HCT116 (cell line): ENCODE data around the gene GMEB1. TPM values are rescaled to one million over a fixed set of nuclear protein-coding genes. Genes with fewer than 3 reads are reported as not detected.

Experiments
- ATAC-seq: fragments of 200-7000 bp; cut with Tn5 transposase; 2 replicates; pipeline ENCODE4 v1.9.1; 2020; ENCODE audit warnings: mild to moderate bottlenecking, moderate library complexity
- BruUV-seq: library from RNA; stranded (reverse); fragments of 400-500 nt; replicated peaks from 2 replicates; lab custom pipeline; 2021; lab: Mats Ljungman, UMichigan
- CTCF ChIA-PET: fragments of 300-600 bp; sonication (Branson Sonifier 250); formaldehyde crosslinking; loops from one replicate; lab custom pipeline; 2021; ENCODE audit warnings: antibody characterized with exemption; lab: Charles Lee
- POLR2A ChIA-PET: fragments of 300-600, 350-600 bp; sonication (Branson Sonifier 250); formaldehyde crosslinking; loops from one replicate; lab custom pipeline; 2021; ENCODE audit warnings: antibody characterized with exemption; lab: Charles Lee
- RAD21 ChIA-PET, 2 experiments: fragments of 300-600 bp; sonication (Branson Sonifier 250); formaldehyde crosslinking; loops; one replicate each; lab custom pipeline; 2023; ENCODE audit warnings: low total read pairs in 2 of 2; ENCODE audit not compliant: uncharacterized antibody in 2 of 2, unreplicated experiment in 2 of 2, low non-redundant PET in 1 of 2; lab: Charles Lee
- DNase-seq: peaks from one replicate; pipeline ENCODE4 v3.0.0-alpha.2; 2010; ENCODE audit warnings: low read depth, low spot score
- H2AFZ ChIP-seq: fragments of 200-600 bp; shearing (Covaris generic), sonication (generic); 2 replicates; pipeline ENCODE4 v1.6.1; 2017; ENCODE audit warnings: low read depth, mixed run types, mixed read lengths, antibody characterized with exemption, low read length; ENCODE audit not compliant: poor library complexity, severe bottlenecking
- H3K27ac ChIP-seq: 2 replicates; pipeline ENCODE4 v1.5.1; 2012; ENCODE audit warnings: low read depth, low read length
- H3K27me3 ChIP-seq: fragments of 200-600 bp; sonication (generic); 2 replicates; pipeline ENCODE4 v1.6.1; 2016; ENCODE audit warnings: mixed run types, low read length, mixed read lengths; ENCODE audit not compliant: insufficient read depth
- H3K36me3 ChIP-seq, 2 experiments: fragments of 200-500 bp in 1 of 2; fragments of 200-600 bp in 1 of 2; sonication (Bioruptor generic) in 1 of 2; sonication (generic) in 1 of 2; 2 replicates each; pipeline versions ENCODE4 v1.5.1 to v1.6.1; 2014 to 2016; ENCODE audit warnings: low read length in 2 of 2, inconsistent platforms in 1 of 2, mixed read lengths in 1 of 2, mixed run types in 1 of 2; ENCODE audit not compliant: insufficient read depth in 2 of 2, control insufficient read depth in 1 of 2
- H3K4me1 ChIP-seq, 2 experiments: fragments of 200-600 bp in 1 of 2; sonication (generic) in 1 of 2; 2 replicates each; pipeline versions ENCODE4 v1.5.1 to v1.6.1; 2012 to 2017; ENCODE audit warnings: low read length in 2 of 2, inconsistent platforms in 1 of 2, mild to moderate bottlenecking in 1 of 2, mixed read lengths in 1 of 2, mixed run types in 1 of 2, moderate library complexity in 1 of 2; ENCODE audit not compliant: insufficient read depth in 2 of 2, control insufficient read depth in 1 of 2
- H3K4me2 ChIP-seq: fragments of 200-600 bp; sonication (generic); 2 replicates; pipeline ENCODE4 v1.6.1; 2017; ENCODE audit warnings: mixed run types, low read length, mixed read lengths
- H3K4me3 ChIP-seq, 2 experiments: fragments of 200-600 bp in 1 of 2; sonication (generic) in 1 of 2; replicated peaks in 1 of 2; 2 replicates each; pipeline ENCODE4 v1.5.1; 2011 to 2016; ENCODE audit warnings: low read length in 2 of 2, control low read depth in 1 of 2, low read depth in 1 of 2, mild to moderate bottlenecking in 1 of 2, mixed read lengths in 1 of 2, mixed run types in 1 of 2
- H3K79me2 ChIP-seq: fragments of 200-600 bp; sonication (generic); 2 replicates; pipeline ENCODE4 v1.6.1; 2017; ENCODE audit warnings: mild to moderate bottlenecking, mixed run types, low read length, moderate library complexity, mixed read lengths; ENCODE audit not compliant: insufficient read depth
- H3K9ac ChIP-seq: fragments of 200-600 bp; sonication (generic); 2 replicates; pipeline ENCODE4 v1.6.1; 2016; ENCODE audit warnings: low read length, mixed read lengths
- H3K9me2 ChIP-seq: fragments of 200-600 bp; sonication (generic), shearing (Covaris generic); 2 replicates; pipeline ENCODE4 v1.6.1; 2017; ENCODE audit warnings: mixed run types, mild to moderate bottlenecking, moderate library complexity; ENCODE audit not compliant: insufficient read depth
- H3K9me3 ChIP-seq, 2 experiments: fragments of 200-500 bp in 1 of 2; fragments of 200-600 bp in 1 of 2; sonication (Bioruptor generic) in 1 of 2; sonication (generic) in 1 of 2; 2 replicates each; pipeline ENCODE4 v1.6.1; 2014 to 2017; ENCODE audit warnings: low read length in 2 of 2, mixed read lengths in 2 of 2, inconsistent platforms in 1 of 2, low read depth in 1 of 2, mild to moderate bottlenecking in 1 of 2, mixed run types in 1 of 2, moderate library complexity in 1 of 2; ENCODE audit not compliant: control insufficient read depth in 1 of 2, insufficient read depth in 1 of 2
- H4K20me1 ChIP-seq: fragments of 200-600 bp; sonication (generic), shearing (Covaris generic); 2 replicates; pipeline ENCODE4 v1.6.1; 2017; ENCODE audit warnings: mixed run types, mild to moderate bottlenecking, moderate library complexity; ENCODE audit not compliant: insufficient read depth
- CBX3 ChIP-seq: IDR thresholded peaks from 2 replicates; pipeline ENCODE4 v1.6.1; 2012; ENCODE audit warnings: low read depth
- EGR1 ChIP-seq: IDR thresholded peaks from 2 replicates; pipeline ENCODE4 v1.6.1; 2012; ENCODE audit warnings: low read depth
- FOSL1 ChIP-seq: IDR thresholded peaks from 2 replicates; pipeline ENCODE4 v1.6.1; 2012; ENCODE audit warnings: low read depth
- JUND ChIP-seq: IDR thresholded peaks from 2 replicates; pipeline ENCODE4 v1.6.1; 2012
- POLR2A ChIP-seq: IDR thresholded peaks from 2 replicates; pipeline ENCODE4 v1.7.0; 2011; ENCODE audit warnings: borderline replicate concordance; ENCODE audit not compliant: insufficient read depth, insufficient read length; ENCODE audit errors: extremely low read depth
- POLR2AphosphoS5 ChIP-seq: IDR thresholded peaks from 2 replicates; pipeline ENCODE4 v1.6.1; 2011; ENCODE audit warnings: mild to moderate bottlenecking, low read depth, low read length, moderate library complexity
- RAD21 ChIP-seq: IDR thresholded peaks from 2 replicates; pipeline ENCODE4 v1.6.1; 2012; ENCODE audit warnings: low read depth, mild to moderate bottlenecking
- SIN3A ChIP-seq: IDR thresholded peaks from 2 replicates; pipeline ENCODE4 v1.6.1; 2012; ENCODE audit warnings: low read depth
- SP1 ChIP-seq: IDR thresholded peaks from 2 replicates; pipeline ENCODE4 v1.6.1; 2012; ENCODE audit warnings: low read depth
- SRF ChIP-seq: IDR thresholded peaks from 2 replicates; pipeline ENCODE4 v1.6.1; 2012; ENCODE audit warnings: low read depth
- ZNF274 ChIP-seq: fragments of 200-500 bp; sonication (Bioruptor generic); IDR thresholded peaks from 2 replicates; pipeline ENCODE4 v1.6.1; 2014; ENCODE audit warnings: mild to moderate bottlenecking, low read depth, low read length, inconsistent platforms
- intact Hi-C: fragments of 100-400 bp; cut with micrococcal nuclease; formaldehyde crosslinking; loops from 2 replicates; pipeline ENCODE4 v1.10.0; 2022
- total RNA-seq: library from RNA; stranded (reverse); gene quantifications from one replicate; pipeline ENCODE4 v1.2.1, GENCODE V29; 2021; ENCODE audit not compliant: unreplicated experiment
- TF ChIP-seq, protein P1 (sequence below): IDR thresholded peaks from 2 replicates; pipeline ENCODE4 v1.6.1; 2011; ENCODE audit warnings: mild to moderate bottlenecking, low read length, moderate library complexity; ENCODE audit not compliant: insufficient replicate concordance; ENCODE audit errors: extremely low read depth
- TF ChIP-seq, protein P2 (sequence below): IDR thresholded peaks from 2 replicates; pipeline ENCODE4 v1.6.1; 2012; ENCODE audit warnings: low read depth
- TF ChIP-seq, protein P3 (sequence below), 3 experiments: fragments of 200-600 bp in 1 of 3; sonication (generic) in 1 of 3; IDR thresholded peaks in 2 of 3; conservative IDR thresholded peaks in 1 of 3; 2 replicates each; pipeline ENCODE4 v1.5.1; 2012 to 2017; ENCODE audit warnings: low read depth in 2 of 3, low read length in 2 of 3, antibody characterized with exemption in 1 of 3, borderline replicate concordance in 1 of 3, control low read depth in 1 of 3, mild to moderate bottlenecking in 1 of 3, mixed read lengths in 1 of 3, mixed run types in 1 of 3, moderate library complexity in 1 of 3; ENCODE audit not compliant: insufficient read depth in 1 of 3

Gene GMEB1
- total RNA-seq, 1 experiment from 2014 or later, result 19.8 TPM

DNA sequence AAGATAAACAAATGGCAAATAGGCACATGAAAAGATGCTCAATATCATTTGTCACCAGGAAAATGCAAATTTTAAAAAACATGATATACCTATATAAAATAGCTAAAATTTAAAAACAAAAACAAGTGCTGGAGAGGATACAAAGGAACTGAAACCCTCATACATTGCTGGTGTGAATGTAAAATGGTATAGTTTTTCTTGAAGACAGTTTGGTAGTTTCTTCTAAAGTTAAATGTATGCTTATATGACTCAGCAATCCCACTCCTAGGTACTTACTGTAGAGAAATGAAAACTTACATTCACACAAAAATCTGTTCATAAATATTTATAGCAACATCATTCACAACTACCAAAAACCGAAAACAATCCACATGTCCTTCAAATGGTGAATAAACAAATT lies 36.9 kb upstream of the GMEB1 start:
- intact Hi-C loops, result no loop called here
- no peak for ATAC-seq
- POLR2A ChIA-PET, result interaction anchor here (1.0 kb wide), 1 partner anchor 17 kb away, joined by 4 read pairs; the partner anchor contains the start of gene RNU11
- Histone ChIP-seq H3K4me3 (no peak overlapping the region), H3K27ac (no peak overlapping the region), H2AFZ (no peak overlapping the region), H3K4me2 (no peak overlapping the region), H3K4me1 (peaks cover 4 to 5% of the 10 kb centered on the region in 2 experiments; a peak in 1 of 4 replicates), H3K36me3 (no peaks in the 10 kb centered on the region), H3K9me3 (no peaks in the 10 kb centered on the region), H3K9ac (no peak overlapping the region), H4K20me1 (no peaks in the 10 kb centered on the region), H3K27me3 (no peaks in the 10 kb centered on the region), H3K79me2 (peaks cover 22% of the 10 kb centered on the region), H3K9me2 (no peaks in the 10 kb centered on the region)
- CTCF ChIA-PET, result interaction anchor here (1.0 kb wide), 1 partner anchor 9 kb away, joined by 4 read pairs; no protein-coding TSS in a partner anchor
- no peak for DNase-seq
- no TSS peak for BruUV-seq
- RAD21 ChIA-PET, result no interaction called here
- TF ChIP-seq POLR2A, result no peak

DNA sequence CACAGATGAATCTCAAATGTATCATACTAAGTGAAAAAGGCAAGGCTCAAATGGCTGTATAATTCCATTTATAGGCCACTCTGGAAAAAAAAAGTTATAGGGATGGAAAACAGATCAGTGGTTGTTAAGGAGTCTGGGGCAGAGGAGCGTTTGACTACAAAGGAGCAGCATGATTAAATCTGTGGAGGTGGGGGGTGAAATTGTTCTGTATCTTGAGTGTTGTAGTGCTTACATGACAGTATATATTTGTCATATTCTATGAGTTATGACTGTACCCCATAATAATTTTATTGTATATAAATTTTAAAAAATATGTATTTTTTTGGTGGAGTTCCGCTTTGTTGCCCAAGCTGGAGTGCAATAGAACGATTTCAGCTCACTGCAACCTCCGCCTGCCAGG lies 36.0 kb upstream of the GMEB1 start:
- Histone ChIP-seq H3K27ac (no peak overlapping the region), H3K4me1 (peaks cover 3 to 5% of the 10 kb centered on the region in 2 experiments; a peak in 1 of 4 replicates), H3K4me2 (no peak overlapping the region), H3K36me3 (no peaks in the 10 kb centered on the region), H3K79me2 (peaks cover 25% of the 10 kb centered on the region), H3K9me2 (no peaks in the 10 kb centered on the region), H3K4me3 (no peak overlapping the region), H2AFZ (no peak overlapping the region), H3K27me3 (no peaks in the 10 kb centered on the region), H4K20me1 (no peaks in the 10 kb centered on the region), H3K9me3 (no peaks in the 10 kb centered on the region), H3K9ac (no peak overlapping the region)
- no peak for ATAC-seq
- ChIA-PET CTCF (no interaction called here), POLR2A (no interaction called here), RAD21 (no interaction called here)
- intact Hi-C loops, result no loop called here
- no peak for DNase-seq
- BruUV-seq, result no TSS peak
- TF ChIP-seq EGR1 (no peak), ZNF274 (no peak), POLR2AphosphoS5 (no peak), RAD21 (no peak), FOSL1 (no peak), SP1 (no peak), SRF (no peak), SIN3A (no peak), CBX3 (no peak), JUND (no peak), POLR2A (no peak)
- TF ChIP-seq, protein P1, sequence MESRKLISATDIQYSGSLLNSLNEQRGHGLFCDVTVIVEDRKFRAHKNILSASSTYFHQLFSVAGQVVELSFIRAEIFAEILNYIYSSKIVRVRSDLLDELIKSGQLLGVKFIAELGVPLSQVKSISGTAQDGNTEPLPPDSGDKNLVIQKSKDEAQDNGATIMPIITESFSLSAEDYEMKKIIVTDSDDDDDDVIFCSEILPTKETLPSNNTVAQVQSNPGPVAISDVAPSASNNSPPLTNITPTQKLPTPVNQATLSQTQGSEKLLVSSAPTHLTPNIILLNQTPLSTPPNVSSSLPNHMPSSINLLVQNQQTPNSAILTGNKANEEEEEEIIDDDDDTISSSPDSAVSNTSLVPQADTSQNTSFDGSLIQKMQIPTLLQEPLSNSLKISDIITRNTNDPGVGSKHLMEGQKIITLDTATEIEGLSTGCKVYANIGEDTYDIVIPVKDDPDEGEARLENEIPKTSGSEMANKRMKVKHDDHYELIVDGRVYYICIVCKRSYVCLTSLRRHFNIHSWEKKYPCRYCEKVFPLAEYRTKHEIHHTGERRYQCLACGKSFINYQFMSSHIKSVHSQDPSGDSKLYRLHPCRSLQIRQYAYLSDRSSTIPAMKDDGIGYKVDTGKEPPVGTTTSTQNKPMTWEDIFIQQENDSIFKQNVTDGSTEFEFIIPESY, result no peak
- TF ChIP-seq, protein P2, sequence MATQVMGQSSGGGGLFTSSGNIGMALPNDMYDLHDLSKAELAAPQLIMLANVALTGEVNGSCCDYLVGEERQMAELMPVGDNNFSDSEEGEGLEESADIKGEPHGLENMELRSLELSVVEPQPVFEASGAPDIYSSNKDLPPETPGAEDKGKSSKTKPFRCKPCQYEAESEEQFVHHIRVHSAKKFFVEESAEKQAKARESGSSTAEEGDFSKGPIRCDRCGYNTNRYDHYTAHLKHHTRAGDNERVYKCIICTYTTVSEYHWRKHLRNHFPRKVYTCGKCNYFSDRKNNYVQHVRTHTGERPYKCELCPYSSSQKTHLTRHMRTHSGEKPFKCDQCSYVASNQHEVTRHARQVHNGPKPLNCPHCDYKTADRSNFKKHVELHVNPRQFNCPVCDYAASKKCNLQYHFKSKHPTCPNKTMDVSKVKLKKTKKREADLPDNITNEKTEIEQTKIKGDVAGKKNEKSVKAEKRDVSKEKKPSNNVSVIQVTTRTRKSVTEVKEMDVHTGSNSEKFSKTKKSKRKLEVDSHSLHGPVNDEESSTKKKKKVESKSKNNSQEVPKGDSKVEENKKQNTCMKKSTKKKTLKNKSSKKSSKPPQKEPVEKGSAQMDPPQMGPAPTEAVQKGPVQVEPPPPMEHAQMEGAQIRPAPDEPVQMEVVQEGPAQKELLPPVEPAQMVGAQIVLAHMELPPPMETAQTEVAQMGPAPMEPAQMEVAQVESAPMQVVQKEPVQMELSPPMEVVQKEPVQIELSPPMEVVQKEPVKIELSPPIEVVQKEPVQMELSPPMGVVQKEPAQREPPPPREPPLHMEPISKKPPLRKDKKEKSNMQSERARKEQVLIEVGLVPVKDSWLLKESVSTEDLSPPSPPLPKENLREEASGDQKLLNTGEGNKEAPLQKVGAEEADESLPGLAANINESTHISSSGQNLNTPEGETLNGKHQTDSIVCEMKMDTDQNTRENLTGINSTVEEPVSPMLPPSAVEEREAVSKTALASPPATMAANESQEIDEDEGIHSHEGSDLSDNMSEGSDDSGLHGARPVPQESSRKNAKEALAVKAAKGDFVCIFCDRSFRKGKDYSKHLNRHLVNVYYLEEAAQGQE, result no peak
- TF ChIP-seq, protein P3, sequence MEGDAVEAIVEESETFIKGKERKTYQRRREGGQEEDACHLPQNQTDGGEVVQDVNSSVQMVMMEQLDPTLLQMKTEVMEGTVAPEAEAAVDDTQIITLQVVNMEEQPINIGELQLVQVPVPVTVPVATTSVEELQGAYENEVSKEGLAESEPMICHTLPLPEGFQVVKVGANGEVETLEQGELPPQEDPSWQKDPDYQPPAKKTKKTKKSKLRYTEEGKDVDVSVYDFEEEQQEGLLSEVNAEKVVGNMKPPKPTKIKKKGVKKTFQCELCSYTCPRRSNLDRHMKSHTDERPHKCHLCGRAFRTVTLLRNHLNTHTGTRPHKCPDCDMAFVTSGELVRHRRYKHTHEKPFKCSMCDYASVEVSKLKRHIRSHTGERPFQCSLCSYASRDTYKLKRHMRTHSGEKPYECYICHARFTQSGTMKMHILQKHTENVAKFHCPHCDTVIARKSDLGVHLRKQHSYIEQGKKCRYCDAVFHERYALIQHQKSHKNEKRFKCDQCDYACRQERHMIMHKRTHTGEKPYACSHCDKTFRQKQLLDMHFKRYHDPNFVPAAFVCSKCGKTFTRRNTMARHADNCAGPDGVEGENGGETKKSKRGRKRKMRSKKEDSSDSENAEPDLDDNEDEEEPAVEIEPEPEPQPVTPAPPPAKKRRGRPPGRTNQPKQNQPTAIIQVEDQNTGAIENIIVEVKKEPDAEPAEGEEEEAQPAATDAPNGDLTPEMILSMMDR (IDR thresholded peaks at IDR 0.05 in 2 of 3, conservative IDR thresholded peaks at IDR 0.05 in 1 of 3; ENCODE audit: borderline replicate concordance in 1 of 3, insufficient read depth in 1 of 3, low read depth in 2 of 3, low read length in 2 of 3), result no peak
